Midbrain (tissue), 1 donor: ENCODE measurements around the gene MPEG1.

ENCODE experiments used
- DNase-seq: peaks from one replicate; lab custom pipeline; 2025; lab: John Stamatoyannopoulos, UW

Gene MPEG1

GRCh38 chr11:59218893-59219292 lies 6.2 kb upstream of the MPEG1 start:
- no peak for DNase-seq

DNA sequence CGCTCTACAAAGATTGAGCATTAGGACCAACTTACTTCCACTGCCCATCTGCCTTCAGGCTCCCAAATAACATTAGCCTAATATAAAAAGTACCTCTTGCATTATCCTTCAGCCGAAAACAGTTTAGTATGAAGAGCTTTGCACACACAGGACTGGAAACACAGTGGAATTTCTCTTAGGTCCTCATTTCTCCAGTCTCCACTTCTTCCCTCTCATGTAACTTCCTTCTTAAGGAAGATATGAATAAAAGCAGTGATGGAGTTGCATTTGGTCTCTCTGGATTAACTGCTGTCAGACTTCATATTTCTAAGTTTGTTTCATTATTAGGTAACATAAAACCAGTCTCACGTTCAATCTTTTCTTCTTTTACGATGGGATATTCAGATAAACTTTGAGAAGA lies 5.6 kb upstream of the MPEG1 start:
- no peak for DNase-seq

GRCh38 chr11:59216641-59217564 lies 4.2 kb upstream of the MPEG1 start:
- peak; percentile 46 for DNase-seq

GRCh38 chr11:59214141-59214893 lies 1.6 kb upstream of the MPEG1 start:
- DNase-seq: no peak

GRCh38 chr11:59212222-59212621 lies 505 bp downstream of the MPEG1 start:
- DNase-seq: no peak

DNA sequence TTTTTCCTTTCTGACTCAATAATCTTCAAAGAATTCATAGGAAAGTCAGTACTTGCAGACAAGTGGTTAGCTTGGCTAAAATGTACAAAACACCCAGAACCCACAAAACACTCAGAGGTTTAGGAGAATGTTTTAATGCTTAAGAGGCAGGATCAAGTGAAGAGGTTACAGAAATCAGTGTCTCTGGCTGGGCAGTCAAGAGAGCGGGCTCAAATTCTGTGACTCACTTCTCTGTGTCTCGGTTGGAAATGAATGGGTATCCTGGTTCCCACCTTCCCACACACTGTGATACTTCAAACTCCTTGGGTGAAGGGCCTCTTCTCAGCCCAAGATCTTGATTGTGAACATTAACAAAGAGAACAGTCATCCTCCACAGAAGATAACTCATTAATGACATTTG lies 3.8 kb downstream of the MPEG1 start:
- no peak for DNase-seq

DNA sequence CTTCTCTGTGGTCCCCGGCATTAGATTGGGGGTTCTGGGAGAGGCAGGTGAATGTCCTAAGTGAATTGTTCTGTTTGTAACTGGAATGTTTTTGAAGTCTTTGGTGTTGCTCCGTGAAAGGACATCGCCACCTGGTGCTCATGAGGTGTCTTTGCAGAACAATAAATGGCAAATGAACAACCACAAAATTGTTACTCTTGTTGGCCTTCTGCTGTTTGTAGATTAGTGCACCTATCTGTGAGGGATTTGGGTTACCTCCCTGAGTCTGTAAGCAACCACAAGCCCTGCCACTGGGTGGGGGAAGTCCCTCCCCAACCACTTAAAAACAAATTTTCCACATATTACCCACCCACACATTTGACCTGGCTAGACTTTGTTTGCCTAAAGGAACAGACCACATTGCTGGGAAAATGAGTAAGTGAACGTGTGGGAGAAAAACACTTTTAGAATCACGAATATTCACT lies 4.7 kb downstream of the MPEG1 start:
- peak; percentile 67 for DNase-seq

DNA sequence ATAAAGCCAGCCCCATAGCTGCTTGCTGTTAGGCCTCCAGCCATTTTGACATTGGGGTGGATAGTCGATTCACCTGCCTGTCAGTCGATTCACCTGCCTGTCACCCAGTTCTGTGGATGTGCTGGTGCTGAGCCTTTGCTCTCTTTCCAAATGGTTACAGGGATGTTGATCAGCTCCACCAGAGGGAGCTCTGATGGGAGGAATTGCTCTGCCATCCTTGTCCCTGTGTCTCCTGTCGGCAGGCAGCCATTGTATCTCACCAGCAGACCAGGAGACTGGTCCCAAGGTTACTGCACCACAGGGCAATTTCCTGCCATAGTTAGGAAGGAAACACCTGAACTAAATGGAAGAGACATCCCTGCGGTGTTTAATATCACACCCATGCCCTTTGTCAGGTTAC lies 6.1 kb downstream of the MPEG1 start:
- DNase-seq: peak; percentile 46

- no peak for DNase-seq
Observed at GRCh38 chr11:59205648-59206047, 7.1 kb downstream of the MPEG1 start.

- no peak for DNase-seq
Observed at GRCh38 chr11:59204746-59205145, 8.0 kb downstream of the MPEG1 start.

DNA sequence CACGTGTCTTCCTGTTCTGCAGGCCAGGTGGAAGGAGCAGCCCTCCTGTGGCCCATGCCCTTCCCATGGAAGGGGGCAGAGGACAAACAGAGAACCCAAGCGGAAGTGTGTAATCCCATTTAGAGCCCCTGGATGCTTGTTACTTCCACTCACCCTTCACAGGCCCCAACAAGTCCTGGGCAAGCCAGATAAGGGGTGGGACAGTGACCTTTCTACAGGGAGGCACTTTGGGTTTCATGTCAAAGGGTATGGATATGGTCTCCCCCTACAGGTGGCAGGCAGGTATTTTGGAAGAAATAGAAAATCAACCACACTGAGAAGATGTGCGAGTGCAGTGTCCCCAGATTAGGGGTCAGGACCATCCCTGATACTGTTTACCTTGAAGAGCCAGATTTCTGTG lies 11.4 kb downstream of the MPEG1 start:
- DNase-seq: no peak

DNA sequence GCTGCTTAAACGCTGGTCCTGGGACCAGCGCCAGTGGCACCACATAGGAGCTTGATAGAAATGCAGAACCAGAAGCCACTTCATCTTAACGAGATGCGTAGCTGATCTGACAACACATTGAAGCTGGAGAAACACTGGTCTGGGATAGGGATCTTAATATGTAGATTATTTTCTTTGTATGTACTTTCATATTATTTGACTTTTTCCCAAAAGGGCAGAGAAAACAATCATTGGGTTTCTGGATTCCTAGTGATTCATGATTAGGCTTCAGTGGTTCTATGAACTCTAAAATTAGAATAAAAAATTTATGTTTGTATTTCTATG lies 12.3 kb downstream of the MPEG1 start:
- no peak for DNase-seq

DNA sequence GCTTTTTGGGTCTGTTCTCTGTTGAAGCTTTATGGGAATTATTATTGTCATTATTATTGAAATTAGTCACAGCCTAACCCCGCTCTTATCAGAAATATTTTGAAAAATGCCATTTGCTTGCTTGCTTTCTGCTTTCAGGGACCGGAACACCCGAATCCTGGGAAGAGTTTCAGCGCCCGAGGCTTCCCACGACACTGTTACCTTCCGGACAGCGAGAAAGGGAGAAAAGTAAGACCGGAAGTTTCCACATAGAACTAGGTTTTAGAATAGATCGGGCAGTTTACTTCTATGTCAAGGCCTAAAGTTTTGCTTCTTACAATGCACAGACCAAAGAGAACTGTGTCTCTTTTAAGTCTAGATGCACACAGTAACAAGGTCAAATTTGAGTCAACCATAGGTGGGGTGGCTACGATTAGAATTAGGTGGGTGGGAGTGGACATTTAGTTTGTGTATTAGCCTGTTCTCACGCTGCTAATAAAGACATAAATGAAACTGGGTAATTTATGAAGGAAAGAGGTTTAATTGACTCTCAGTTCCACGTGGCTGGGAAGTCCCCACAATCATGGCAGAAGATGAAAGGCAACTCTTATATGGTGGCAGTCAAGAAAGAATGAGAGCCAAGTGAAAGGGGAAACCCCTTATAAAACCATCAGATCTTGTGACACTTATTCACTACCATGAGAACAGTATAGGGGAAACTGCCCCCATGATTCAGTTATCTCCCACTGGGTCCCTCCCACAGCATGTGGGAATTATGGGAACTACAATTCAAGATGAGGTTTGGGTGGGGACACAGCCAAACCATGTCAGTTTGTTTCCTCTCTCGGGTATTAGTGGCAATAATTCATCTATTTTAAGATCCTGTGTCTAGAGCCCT lies 12.9 kb downstream of the MPEG1 start:
- no peak for DNase-seq

- DNase-seq: no peak
Observed at GRCh38 chr11:59198726-59199125, 14.0 kb downstream of the MPEG1 start.

DNA sequence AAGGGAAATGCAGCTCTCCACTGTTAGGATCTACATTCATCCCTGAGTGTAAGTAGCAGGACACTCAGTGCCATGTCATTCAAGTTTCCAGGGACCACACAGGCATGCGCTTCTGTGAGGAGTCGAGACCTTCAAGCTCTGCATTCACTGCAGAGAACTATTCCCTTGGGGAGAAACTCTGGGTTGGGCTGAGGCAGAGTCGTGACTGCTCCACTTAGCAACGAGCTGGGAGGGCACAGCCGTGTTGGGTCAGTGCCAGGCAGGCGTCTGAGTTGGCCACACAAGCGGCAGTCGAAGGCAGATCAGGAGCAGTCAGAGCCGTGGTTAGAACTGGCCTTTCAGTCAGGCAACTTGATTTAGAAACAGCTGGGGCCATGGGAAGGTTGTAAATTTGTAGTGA lies 14.7 kb downstream of the MPEG1 start:
- peak; percentile 83 for DNase-seq

GRCh38 chr11:59196777-59197176 lies 15.9 kb downstream of the MPEG1 start:
- DNase-seq: no peak

GRCh38 chr11:59195586-59195985 lies 17.1 kb downstream of the MPEG1 start:
- no peak for DNase-seq

DNA sequence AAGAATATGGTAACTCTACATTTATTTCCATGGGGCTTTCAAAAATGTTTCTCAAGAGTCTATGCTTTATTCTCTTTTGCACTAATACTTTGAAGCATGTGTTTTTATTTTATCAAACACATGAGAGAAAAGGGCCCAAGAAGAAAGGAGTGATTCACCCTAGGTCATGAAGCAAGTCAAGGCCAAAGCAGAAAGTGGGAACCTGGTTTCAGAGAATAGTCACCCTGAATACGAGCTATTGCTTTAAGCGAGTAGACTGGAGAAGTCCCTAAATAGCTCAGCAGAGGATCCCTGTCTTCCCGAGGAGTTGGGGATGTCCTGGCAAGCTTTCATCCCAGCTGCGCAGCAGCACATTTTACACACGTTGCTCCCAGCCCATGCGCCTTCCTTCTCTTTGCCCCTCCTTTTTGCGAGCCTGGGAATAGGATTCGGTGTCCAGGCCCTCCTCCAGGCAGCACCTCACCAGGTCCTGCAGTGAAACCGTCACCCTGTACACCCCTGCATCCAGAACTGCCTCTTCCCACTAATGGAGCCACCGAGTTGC lies 19.1 kb downstream of the MPEG1 start:
- DNase-seq: no peak

DNA sequence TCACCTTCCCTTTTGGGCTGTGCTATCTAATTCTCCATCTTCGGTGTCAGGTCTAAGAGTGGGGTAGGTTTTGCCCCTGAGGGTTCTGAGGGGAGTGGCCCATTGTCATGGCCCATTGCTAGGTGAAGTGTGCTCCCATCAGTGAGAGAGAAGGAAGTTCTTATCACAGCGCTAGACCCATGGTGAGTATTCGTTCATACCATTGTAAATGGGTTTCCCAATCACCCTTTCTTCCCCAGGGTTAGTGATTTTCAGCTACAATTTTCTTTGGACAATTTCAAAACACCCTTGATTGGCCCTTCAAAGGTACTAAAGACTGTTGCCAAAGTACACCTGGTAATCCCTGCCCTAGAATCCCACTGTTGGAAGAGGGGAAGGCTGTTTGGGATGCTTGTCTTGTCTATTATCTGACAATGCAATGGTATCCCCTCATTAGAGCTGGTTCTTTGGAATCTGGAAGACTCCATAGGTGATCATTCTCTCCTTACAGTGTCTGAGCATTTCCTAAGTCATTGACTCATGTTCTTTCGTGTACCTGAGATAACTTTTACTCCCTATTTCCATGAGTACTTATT lies 20.2 kb downstream of the MPEG1 start:
- DNase-seq: no peak

DNA sequence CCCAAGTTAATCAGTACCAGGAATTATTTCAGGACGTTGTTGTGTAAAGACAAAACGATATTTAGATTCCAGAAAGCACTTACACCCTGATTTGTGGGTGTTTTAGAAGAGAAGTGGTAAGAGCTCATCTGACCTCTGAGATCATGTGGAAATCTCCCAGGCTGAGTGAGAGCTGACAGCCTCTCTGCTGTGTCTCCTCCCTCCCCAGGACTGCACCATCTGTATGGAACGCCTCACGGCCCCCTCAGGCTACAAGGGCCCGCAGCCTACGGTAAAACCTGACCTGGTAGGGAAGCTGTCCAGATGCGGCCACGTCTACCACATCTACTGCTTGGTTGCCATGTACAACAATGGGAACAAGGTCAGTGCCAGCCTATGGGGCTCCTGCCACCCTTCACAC lies 20.8 kb downstream of the MPEG1 start:
- DNase-seq: no peak

- no peak for DNase-seq
Observed at GRCh38 chr11:59191095-59191494, 21.6 kb downstream of the MPEG1 start.

- DNase-seq: no peak
Observed at GRCh38 chr11:59189986-59190385, 22.7 kb downstream of the MPEG1 start.
